ENCODE measurements around the gene AXIN2. TPM values are rescaled to one million over a fixed set of nuclear protein-coding genes. Genes with fewer than 3 reads are reported as not detected.
A peak's percentile ranks its signal among the peaks of the same experiment; 100 is the strongest.

The AXIN2 gene
- total and polyA plus RNA-seq, 11 donors, result 5.6 to 24.0 (median 12.9) TPM

DNA sequence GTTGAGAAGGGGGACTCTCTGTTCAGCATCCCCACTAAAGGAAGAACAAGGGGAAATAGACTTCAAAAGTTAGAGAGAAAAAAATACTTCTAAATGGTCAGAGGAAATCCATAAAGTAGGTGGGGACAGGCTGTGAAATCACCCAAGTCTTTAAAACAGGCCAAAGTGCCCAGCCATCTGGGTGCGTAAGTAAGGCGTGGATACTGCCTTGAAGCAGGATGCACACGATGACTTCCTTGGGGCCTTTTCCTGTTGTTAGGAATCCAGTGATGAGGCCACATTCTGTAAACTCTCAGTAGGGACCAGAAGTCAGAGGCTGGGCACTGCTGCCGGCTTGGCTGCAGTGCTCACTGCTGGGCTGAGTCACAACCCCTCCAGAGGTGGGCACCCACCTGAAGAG is 9.2 kb downstream of the AXIN2 start:
- H3K36me3 ChIP-seq, result peaks cover 0 to 13% (median 5%) of the 10 kb centered on the region in 9 donors
- peak overlapping the region in 5 of 12 donors; percentile 0 to 58 (median 42) for H3K27ac ChIP-seq
- H3K4me1 ChIP-seq, result peaks cover 0 to 70% (median 31%) of the 10 kb centered on the region in 12 donors
- TF ChIP-seq, protein P1, sequence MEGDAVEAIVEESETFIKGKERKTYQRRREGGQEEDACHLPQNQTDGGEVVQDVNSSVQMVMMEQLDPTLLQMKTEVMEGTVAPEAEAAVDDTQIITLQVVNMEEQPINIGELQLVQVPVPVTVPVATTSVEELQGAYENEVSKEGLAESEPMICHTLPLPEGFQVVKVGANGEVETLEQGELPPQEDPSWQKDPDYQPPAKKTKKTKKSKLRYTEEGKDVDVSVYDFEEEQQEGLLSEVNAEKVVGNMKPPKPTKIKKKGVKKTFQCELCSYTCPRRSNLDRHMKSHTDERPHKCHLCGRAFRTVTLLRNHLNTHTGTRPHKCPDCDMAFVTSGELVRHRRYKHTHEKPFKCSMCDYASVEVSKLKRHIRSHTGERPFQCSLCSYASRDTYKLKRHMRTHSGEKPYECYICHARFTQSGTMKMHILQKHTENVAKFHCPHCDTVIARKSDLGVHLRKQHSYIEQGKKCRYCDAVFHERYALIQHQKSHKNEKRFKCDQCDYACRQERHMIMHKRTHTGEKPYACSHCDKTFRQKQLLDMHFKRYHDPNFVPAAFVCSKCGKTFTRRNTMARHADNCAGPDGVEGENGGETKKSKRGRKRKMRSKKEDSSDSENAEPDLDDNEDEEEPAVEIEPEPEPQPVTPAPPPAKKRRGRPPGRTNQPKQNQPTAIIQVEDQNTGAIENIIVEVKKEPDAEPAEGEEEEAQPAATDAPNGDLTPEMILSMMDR (IDR thresholded peaks at IDR 0.05), result no peak
- TF ChIP-seq POLR2A (IDR thresholded peaks at IDR 0.05), result no peak
- intact Hi-C loops (cut with DNase I), result loop anchor here in 5 of 10 donors (2.0 to 10.0 kb wide), 4 partner anchors 95 to 623 kb away; no protein-coding TSS in a partner anchor
- no peak for DNase-seq
- ATAC-seq, result no peak
- H3K27me3 ChIP-seq, result no peaks in the 10 kb centered on the region
- no peaks in the 10 kb centered on the region for H3K9me3 ChIP-seq
- WGBS, 4 donors, result 41 to 77% (median 59%) methylated on average over 4 of the region's 4 CpGs
- no peak overlapping the region for H3K4me3 ChIP-seq

DNA sequence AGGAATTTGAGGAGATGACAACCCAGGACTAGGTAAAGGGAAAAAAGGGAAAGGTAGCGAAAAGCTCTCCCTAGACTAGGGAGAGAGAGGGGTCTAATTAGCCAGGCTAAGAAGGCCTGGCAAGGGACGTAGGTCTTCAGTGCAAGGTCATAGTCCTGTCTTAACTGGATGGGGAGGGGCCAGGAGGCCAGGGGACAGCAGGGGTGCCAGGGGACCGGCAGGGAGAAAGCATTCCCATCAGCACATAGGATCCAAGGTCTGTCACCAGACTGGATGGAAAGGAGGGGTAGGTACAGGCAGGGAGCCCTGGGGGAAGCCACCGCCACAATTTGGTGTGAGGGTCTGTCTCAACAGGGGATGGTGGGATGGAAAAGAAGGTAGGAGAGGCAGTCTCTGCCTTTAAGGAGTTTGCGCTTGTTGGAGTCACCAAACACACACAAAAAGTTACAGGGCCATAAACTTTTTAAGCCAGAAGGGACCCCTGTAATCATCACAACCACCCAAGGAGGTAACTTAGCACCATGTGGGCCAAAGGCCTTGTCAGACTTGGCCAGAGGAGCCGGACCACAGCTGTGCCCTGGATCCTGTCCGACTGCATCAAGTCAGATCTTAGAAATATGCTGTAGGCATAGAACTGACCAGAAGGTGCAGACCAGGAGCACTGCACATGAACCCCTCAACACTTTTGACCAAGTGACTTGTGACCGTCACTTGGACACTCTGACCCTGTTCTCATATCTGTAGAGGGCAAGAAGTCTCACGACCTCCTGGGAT is 10.0 kb downstream of the AXIN2 start:
- 69 to 81% (median 76%) methylated on average over 9 of the region's 9 CpGs for WGBS, 4 donors
- H3K27me3 ChIP-seq, result no peaks in the 10 kb centered on the region
- no peaks in the 10 kb centered on the region for H3K9me3 ChIP-seq
- ATAC-seq, result no peak
- H3K4me1 ChIP-seq, result peaks cover 0 to 78% (median 37%) of the 10 kb centered on the region in 12 donors
- intact Hi-C loops (cut with DNase I), result loop anchor here in 5 of 10 donors (2.0 to 10.0 kb wide), 4 partner anchors 95 to 623 kb away; no protein-coding TSS in a partner anchor
- no peak for DNase-seq
- H3K4me3 ChIP-seq, result no peak overlapping the region
- H3K36me3 ChIP-seq, result peaks cover 0 to 13% (median 5%) of the 10 kb centered on the region in 9 donors
- H3K27ac ChIP-seq, result peak overlapping the region in 4 of 12 donors; percentile 28 to 58 (median 48)
- TF ChIP-seq, protein P1 (IDR thresholded peaks at IDR 0.05), result no peak
- no peak for TF ChIP-seq POLR2A (IDR thresholded peaks at IDR 0.05)

DNA sequence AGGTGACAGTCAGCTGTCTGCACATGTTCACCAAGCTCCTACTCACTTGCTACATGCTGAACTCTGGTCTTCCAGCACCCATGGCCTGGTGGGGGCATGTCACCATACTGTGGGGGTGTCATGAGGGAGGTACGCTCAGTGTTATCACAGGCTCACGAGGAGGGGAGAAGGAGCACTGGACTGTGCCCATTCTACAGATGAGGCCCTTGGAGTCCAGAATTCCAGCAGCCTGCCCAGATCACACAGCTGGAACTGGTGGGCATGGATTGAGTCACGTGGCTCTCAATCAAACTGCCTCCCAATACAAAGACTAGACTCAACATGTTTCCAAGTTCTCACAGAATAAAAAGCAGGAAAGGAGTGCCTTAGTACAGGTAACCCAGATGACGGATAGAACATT is 10.7 kb downstream of the AXIN2 start:
- no peaks in the 10 kb centered on the region for H3K9me3 ChIP-seq
- TF ChIP-seq, protein P1 (IDR thresholded peaks at IDR 0.05), result no peak
- no peak for TF ChIP-seq POLR2A (IDR thresholded peaks at IDR 0.05)
- intact Hi-C loops (cut with DNase I), result loop anchor here in 4 of 10 donors (10.0 kb wide), 3 partner anchors 256 to 624 kb away; no protein-coding TSS in a partner anchor
- WGBS, 4 donors, result 92 to 95% (median 93%) methylated on average over 4 of the region's 4 CpGs
- peak overlapping the region in 1 of 12 donors; percentile 55 for H3K27ac ChIP-seq
- peaks cover 0 to 84% (median 41%) of the 10 kb centered on the region in 12 donors for H3K4me1 ChIP-seq
- no peaks in the 10 kb centered on the region for H3K27me3 ChIP-seq
- no peak overlapping the region for H3K4me3 ChIP-seq
- DNase-seq, result no peak
- peaks cover 0 to 13% (median 5%) of the 10 kb centered on the region in 9 donors for H3K36me3 ChIP-seq
- no peak for ATAC-seq

DNA sequence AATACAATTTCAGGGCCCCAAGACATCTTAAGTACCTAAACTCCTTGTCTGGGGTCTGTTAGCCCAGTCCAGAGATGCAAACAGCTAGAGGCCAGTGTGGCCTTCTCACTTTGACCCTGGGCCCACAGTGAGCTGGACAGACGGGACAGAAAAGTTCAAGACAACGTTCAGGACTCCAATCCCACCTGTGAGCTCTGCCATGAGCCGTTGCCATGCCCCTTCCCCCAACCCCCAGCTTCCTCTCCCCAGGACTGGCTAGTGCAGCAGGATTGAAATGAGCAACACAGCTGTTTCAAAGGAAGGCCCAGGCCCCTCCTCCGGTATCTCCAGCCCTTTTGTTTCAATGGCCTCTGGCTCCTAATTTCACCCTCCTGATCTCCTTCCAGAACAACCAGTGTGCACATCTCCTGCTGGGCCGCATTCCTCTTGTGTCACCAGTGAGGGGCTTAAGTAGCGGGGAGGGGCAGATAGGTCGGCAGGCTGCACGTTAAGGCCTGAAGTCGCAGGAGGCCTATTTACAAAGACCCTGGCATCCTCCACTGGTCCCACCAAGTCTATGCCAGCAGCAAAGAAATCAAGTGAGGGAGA is 11.3 kb downstream of the AXIN2 start:
- 64 to 79% (median 67%) methylated on average over 8 to 9 of the region's 9 CpGs for WGBS, 4 donors
- no peak overlapping the region for H3K4me3 ChIP-seq
- H3K36me3 ChIP-seq, result peaks cover 0 to 13% (median 5%) of the 10 kb centered on the region in 9 donors
- no peaks in the 10 kb centered on the region for H3K27me3 ChIP-seq
- H3K4me1 ChIP-seq, result peaks cover 0 to 90% (median 45%) of the 10 kb centered on the region in 12 donors
- TF ChIP-seq, protein P1 (IDR thresholded peaks at IDR 0.05), result no peak
- no peak for TF ChIP-seq POLR2A (IDR thresholded peaks at IDR 0.05)
- ATAC-seq, result no peak
- no peak for DNase-seq
- intact Hi-C loops (cut with DNase I), result loop anchor here in 4 of 10 donors (10.0 kb wide), 3 partner anchors 255 to 625 kb away; no protein-coding TSS in a partner anchor
- H3K9me3 ChIP-seq, result no peaks in the 10 kb centered on the region
- peak overlapping the region in 3 of 12 donors; percentile 1 to 55 (median 39) for H3K27ac ChIP-seq
